Neural crest cell (in vitro differentiated cells): Measurements from ENCODE around the gene MYCBPAP. TPM values are rescaled to one million over a fixed set of nuclear protein-coding genes. Genes with fewer than 3 reads are reported as not detected.
A peak's percentile ranks its signal among the peaks of the same experiment; 100 is the strongest.

Source experiments
- DNase-seq: peaks from one replicate; pipeline ENCODE4 v3.0.0; 2021; ENCODE audit warnings: low read depth, mixed read lengths, low spot score
- H3K27ac Mint-ChIP-seq: one replicate; pipeline ENCODE4 v1.8.0; 2021; ENCODE audit warnings: mild to moderate bottlenecking, mixed read lengths; ENCODE audit not compliant: unreplicated experiment
- H3K27me3 Mint-ChIP-seq: 2 replicates; pipeline ENCODE4 v1.8.0; 2021; ENCODE audit warnings: low read depth, mild to moderate bottlenecking, mixed read lengths
- H3K36me3 Mint-ChIP-seq: 2 replicates; pipeline ENCODE4 v1.8.0; 2021; ENCODE audit warnings: low read depth, mild to moderate bottlenecking, mixed read lengths
- H3K4me1 Mint-ChIP-seq: 2 replicates; pipeline ENCODE4 v1.8.0; 2021; ENCODE audit warnings: mixed read lengths
- H3K4me3 Mint-ChIP-seq: one replicate; pipeline ENCODE4 v1.8.0; 2021; ENCODE audit warnings: mild to moderate bottlenecking, mixed read lengths
- H3K9me3 Mint-ChIP-seq: 2 replicates; pipeline ENCODE4 v1.8.0; 2021; ENCODE audit warnings: mixed read lengths
- total RNA-seq: library from RNA; stranded (reverse); gene quantifications from 2 replicates; pipeline ENCODE4 v1.2.1, GENCODE V29; 2021
- TF ChIP-seq, protein P1 (sequence below): fragments of 200-600 bp; sonication (generic); conservative IDR thresholded peaks from 2 replicates; pipeline ENCODE4 v1.5.0; 2021; ENCODE audit warnings: antibody characterized with exemption, mild to moderate bottlenecking

MYCBPAP gene
- total RNA-seq, 1 donor from 2014 or later, result 1.2 TPM

DNA sequence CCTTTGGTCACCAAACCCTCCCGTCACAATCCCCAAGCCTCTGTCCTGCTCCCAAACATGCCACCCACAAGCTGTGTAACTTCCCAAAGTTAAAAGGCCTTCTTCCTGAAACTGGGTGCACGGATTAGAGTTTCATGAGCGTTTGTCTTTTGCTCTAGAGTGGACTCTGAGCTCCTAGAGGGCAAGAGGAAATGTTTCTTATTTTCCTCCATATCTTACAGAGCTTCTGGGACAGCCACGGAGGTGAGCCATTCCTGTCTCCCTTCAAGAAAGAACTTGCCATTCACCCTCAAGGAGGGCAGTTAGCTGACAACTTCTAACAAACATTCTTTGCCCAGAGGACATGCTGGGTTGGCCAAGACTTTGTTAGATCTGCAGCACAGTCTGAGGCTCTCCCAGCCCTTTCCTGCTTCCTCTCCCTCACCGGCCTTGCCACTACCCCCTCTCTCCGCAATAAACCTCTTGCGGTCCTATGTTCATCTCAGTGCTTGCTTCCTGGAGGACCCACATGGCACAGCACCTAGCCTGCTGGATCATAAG, 2.6 kb upstream of the MYCBPAP start:
- Mint-ChIP-seq H3K4me3 (no peak overlapping the region), H3K27ac (peak overlapping the region; percentile 73), H3K27me3 (peaks cover 3% of the 10 kb centered on the region)

DNA sequence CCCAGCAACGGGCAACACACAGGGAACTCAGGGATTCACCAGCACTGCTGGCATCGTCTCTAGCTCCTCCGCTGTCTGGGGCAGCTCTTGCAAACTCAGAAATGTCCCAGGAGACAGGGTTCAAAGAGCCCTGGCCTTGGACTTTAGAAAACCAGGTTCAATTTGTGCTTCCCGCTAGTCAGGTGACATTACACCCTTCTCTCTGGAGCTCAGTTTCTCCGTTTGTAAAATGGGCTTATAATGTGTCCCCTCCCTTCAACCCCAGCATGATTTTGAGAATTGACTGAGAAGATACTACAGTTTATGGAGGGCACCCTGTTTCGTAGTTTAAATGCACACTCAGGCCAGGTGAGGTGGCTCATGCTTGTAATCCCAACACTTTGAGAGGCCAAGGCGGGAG, 1.9 kb upstream of the MYCBPAP start:
- no peaks in the 10 kb centered on the region for H3K9me3 Mint-ChIP-seq
- H3K27me3 Mint-ChIP-seq, result peaks cover 3% of the 10 kb centered on the region
- no peak for DNase-seq
- H3K4me1 Mint-ChIP-seq, result peaks cover 32% of the 10 kb centered on the region
- H3K4me3 Mint-ChIP-seq, result peak overlapping the region; percentile 8
- TF ChIP-seq, protein P1, sequence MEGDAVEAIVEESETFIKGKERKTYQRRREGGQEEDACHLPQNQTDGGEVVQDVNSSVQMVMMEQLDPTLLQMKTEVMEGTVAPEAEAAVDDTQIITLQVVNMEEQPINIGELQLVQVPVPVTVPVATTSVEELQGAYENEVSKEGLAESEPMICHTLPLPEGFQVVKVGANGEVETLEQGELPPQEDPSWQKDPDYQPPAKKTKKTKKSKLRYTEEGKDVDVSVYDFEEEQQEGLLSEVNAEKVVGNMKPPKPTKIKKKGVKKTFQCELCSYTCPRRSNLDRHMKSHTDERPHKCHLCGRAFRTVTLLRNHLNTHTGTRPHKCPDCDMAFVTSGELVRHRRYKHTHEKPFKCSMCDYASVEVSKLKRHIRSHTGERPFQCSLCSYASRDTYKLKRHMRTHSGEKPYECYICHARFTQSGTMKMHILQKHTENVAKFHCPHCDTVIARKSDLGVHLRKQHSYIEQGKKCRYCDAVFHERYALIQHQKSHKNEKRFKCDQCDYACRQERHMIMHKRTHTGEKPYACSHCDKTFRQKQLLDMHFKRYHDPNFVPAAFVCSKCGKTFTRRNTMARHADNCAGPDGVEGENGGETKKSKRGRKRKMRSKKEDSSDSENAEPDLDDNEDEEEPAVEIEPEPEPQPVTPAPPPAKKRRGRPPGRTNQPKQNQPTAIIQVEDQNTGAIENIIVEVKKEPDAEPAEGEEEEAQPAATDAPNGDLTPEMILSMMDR, result no peak
- no peaks in the 10 kb centered on the region for H3K36me3 Mint-ChIP-seq
- no peak overlapping the region for H3K27ac Mint-ChIP-seq

More for the DNA sequence above, 2.6 kb upstream of the MYCBPAP start:
- no peak for DNase-seq
- Mint-ChIP-seq H3K36me3 (no peaks in the 10 kb centered on the region), H3K9me3 (no peaks in the 10 kb centered on the region), H3K4me1 (peaks cover 26% of the 10 kb centered on the region)
- TF ChIP-seq, protein P1, result no peak

DNA sequence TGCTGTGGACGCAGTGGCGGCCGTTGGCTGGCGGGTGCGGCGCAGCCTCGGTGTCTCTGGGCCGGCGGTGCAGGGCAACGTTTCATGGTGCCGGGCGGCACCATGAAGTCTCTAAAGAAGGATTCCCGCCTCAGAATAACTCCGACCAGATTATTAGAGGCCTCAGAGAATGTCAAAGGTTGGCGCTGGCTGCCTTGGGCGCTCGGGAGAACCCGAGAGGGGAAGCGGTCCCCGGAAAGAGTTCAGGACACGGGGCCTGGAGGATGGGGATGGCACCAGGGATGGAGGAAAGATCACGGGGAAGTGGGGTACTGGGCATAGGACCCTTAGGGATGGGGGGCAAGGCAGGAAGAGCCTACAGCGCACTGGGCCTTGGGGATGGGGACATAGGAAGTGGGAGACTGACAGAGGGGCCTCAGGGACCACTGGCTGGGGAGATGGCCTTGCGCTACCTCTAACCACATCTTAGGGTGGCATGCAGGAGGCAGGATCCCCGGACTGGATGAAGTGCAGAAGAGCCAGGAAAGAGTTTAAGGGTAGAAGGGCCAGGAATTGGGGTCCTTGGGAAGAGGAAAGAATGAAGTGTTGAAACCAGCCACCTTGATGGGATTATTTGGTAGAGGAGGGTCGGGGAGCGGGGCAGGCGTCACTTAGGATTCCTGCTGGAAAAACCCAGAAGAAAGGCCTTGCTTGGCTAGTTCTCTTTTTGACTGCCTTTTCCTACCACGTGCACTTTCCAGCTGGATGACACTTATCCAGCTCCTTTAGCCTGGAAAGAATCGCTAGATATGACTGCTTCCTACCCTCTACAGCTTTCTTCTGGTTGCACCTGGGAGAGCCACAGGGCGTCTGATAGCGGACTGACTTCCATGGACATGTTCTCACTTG, 578 bp downstream of the MYCBPAP start:
- Mint-ChIP-seq H3K9me3 (no peaks in the 10 kb centered on the region), H3K27me3 (no peaks in the 10 kb centered on the region), H3K36me3 (no peaks in the 10 kb centered on the region), H3K4me1 (peaks cover 33% of the 10 kb centered on the region), H3K4me3 (peak overlapping the region; percentile 84), H3K27ac (peak overlapping the region; percentile 75)
- TF ChIP-seq, protein P1, result no peak
- no peak for DNase-seq

DNA sequence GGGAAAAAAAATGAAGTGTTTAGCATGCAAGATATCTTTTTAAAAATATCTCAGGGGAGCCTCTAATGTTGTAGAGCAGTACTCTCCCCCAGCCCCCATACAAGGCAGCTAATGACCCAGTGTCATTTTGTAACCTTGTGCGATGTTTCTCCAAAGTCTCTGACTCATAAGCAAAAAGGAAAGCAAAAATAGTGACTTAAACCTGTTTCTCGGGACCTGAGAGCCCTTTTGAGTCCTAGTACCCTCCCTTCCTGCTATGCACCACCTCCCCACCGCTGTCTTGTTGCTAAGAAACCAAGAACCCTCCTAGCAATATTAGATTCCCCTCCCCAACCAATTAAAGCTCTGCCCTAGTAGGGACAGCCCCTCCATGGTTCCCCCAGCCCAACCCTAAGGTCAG, 2.8 kb downstream of the MYCBPAP start:
- peaks cover 46% of the 10 kb centered on the region for H3K4me1 Mint-ChIP-seq
- no peaks in the 10 kb centered on the region for H3K27me3 Mint-ChIP-seq
- TF ChIP-seq, protein P1, result no peak
- no peaks in the 10 kb centered on the region for H3K36me3 Mint-ChIP-seq
- no peaks in the 10 kb centered on the region for H3K9me3 Mint-ChIP-seq
- peak overlapping the region; percentile 50 for H3K4me3 Mint-ChIP-seq
- DNase-seq, result no peak
- no peak overlapping the region for H3K27ac Mint-ChIP-seq

DNA sequence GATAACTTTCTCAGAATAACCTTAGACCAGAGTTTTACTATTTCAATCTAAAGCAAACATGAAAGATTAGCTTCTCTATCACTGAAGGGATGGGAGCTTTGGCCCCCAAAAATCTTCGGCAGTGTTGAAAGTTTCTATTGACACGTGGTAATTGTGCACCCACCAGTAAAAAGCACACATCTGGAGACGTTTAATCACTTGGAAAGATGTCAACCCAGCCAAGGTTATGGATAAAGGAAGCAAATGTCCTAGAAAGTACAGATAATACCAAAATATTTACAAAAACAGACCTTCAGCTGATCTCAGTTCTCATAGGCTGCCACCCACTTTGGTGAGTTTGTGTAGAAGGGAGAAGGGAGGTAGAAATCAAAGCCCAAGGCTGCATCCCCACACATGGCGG, 5.3 kb downstream of the MYCBPAP start:
- peaks cover 47% of the 10 kb centered on the region for H3K4me1 Mint-ChIP-seq
- no peak overlapping the region for H3K4me3 Mint-ChIP-seq
- no peak for DNase-seq
- no peak overlapping the region for H3K27ac Mint-ChIP-seq
- H3K27me3 Mint-ChIP-seq, result no peaks in the 10 kb centered on the region
- H3K36me3 Mint-ChIP-seq, result no peaks in the 10 kb centered on the region
- TF ChIP-seq, protein P1, result no peak
- no peaks in the 10 kb centered on the region for H3K9me3 Mint-ChIP-seq
